Fibroblast of mammary gland (primary cell): ENCODE data around the gene MSI2.

Source experiments
- DNase-seq: peaks from one replicate; pipeline ENCODE4 v3.0.0-alpha.2; 2010; ENCODE audit warnings: low read depth
- H3K4me3 ChIP-seq: 2 replicates; pipeline ENCODE4 v1.5.1; 2011; ENCODE audit warnings: low read depth, mild to moderate bottlenecking, low read length, moderate library complexity; ENCODE audit not compliant: control insufficient read depth
- CTCF ChIP-seq: conservative IDR thresholded peaks from 2 replicates; pipeline ENCODE4 v1.5.1; 2011; ENCODE audit warnings: low read depth, low read length, inconsistent platforms; ENCODE audit not compliant: control insufficient read depth, insufficient read depth

The MSI2 gene

GRCh38 chr17:57243171-57243622 lies 13.1 kb upstream of the MSI2 start:
- H3K4me3 ChIP-seq: no peak overlapping the region
- TF ChIP-seq CTCF: peak; percentile 100
- peak; percentile 62 for DNase-seq

GRCh38 chr17:57245786-57246185 lies 10.5 kb upstream of the MSI2 start:
- TF ChIP-seq CTCF: no peak
- no peak overlapping the region for H3K4me3 ChIP-seq
- no peak for DNase-seq

GRCh38 chr17:57246257-57246656 lies 10.1 kb upstream of the MSI2 start:
- DNase-seq: no peak
- no peak for TF ChIP-seq CTCF
- no peak overlapping the region for H3K4me3 ChIP-seq

- TF ChIP-seq CTCF: no peak
Observed at GRCh38 chr17:57247261-57247660, 9.1 kb upstream of the MSI2 start.

GRCh38 chr17:57247913-57248312 lies 8.4 kb upstream of the MSI2 start:
- no peak for DNase-seq
- TF ChIP-seq CTCF: no peak
- H3K4me3 ChIP-seq: no peak overlapping the region

More at GRCh38 chr17:57247261-57247660, 9.1 kb upstream of the MSI2 start:
- H3K4me3 ChIP-seq: no peak overlapping the region
- no peak for DNase-seq

- no peak overlapping the region for H3K4me3 ChIP-seq
- TF ChIP-seq CTCF: no peak
- DNase-seq: no peak
Observed at GRCh38 chr17:57249520-57249919, 6.8 kb upstream of the MSI2 start.

GRCh38 chr17:57251211-57251787 lies 5.0 kb upstream of the MSI2 start:
- no peak for DNase-seq
- TF ChIP-seq CTCF: no peak
- H3K4me3 ChIP-seq: no peak overlapping the region
